Panc1 (cell line): ENCODE measurements around the gene NAGLU.

Source experiments
- CTCF ChIP-seq: fragments of 450-650 bp; IDR thresholded peaks from 2 replicates; pipeline ENCODE4 v1.5.1; 2017; ENCODE audit warnings: mild to moderate bottlenecking
- POLR2AphosphoS5 ChIP-seq: IDR thresholded peaks from 2 replicates; pipeline ENCODE4 v1.6.1; 2012; ENCODE audit warnings: mild to moderate bottlenecking, low read depth, low read length, moderate library complexity
- SIN3A ChIP-seq: IDR thresholded peaks from 2 replicates; pipeline ENCODE4 v1.6.1; 2012; ENCODE audit warnings: low read depth, mild to moderate bottlenecking, low read length, moderate library complexity, borderline replicate concordance; ENCODE audit not compliant: insufficient read depth

GRCh38 chr17:42563950-42564349, 27.9 kb downstream of the NAGLU start:
- TF ChIP-seq POLR2AphosphoS5: no peak
- TF ChIP-seq CTCF: no peak
- no peak for TF ChIP-seq SIN3A
